ENCODE results near the gene PRKCSH.
"Not testable (repeated sequence)": the region's sequence is repeated elsewhere in the genome, so short reads cannot be mapped to it uniquely, and the experiment has no call there.

PRKCSH gene

DNA sequence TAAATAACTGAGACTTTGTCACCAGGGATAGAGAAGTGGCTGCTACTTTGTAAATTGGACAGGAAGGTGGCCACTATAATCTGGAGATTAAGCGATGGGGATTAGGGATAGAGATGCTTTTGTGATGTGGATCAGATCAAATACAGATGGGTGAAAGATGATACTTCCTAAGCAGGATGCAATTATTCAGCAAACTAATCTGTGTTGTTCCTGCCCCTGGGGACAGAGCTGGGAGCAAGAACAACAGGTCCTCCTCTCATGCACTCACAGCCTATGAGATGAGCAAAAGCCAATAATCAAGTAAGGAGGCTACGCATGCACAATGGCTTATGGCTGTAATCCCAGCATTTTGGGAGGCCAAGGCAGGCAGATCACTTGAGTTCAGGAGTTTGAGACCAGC is 20.9 kb upstream of the PRKCSH start:
- DNase-seq (no peak), ATAC-seq (no peak)
- H3K4me3 Mint-ChIP-seq = no peak overlapping the region
- peaks cover 14% of the 10 kb centered on the region for H3K4me1 Mint-ChIP-seq
- no peak overlapping the region for H3K27ac Mint-ChIP-seq
- peaks cover 41% of the 10 kb centered on the region for H3K27me3 Mint-ChIP-seq
- H3K9me3 Mint-ChIP-seq = no peaks in the 10 kb centered on the region

DNA sequence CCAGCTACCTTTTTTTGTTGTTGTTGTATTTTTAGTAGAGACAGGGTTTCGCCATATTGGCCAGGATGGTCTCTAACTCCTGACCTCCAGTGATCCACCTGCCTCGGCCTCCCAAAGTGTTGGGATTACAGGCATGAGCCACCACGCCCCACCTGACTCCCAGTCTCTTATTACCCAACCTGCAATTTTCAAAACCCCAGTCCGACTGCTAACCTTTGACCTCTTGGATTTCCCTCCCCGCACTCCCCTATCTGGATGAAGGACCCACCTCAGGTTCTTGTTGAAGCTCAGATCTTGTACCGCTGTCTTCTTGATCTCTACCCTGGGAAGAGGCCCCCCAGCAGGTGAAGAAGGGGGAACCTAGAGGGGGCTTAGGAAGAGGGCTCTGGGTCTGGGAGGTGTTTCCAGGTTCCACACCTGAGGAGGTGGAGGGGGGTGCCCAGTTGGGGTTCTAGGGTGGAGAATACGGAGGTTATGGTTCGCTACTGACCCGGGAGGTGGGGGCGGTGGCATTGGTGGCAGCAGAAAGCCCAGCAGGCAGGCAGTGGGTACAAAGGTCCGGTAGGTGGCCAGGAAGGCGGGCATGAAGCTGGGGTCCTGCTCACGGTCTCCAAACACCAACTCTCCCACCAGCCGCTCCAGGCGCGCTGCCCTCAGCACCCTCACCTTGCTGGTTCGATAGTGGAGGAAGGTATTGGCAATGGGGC is 18.9 kb upstream of the PRKCSH start:
- no peaks in the 10 kb centered on the region for H3K9me3 Mint-ChIP-seq
- no peak for ATAC-seq
- peaks cover 60% of the 10 kb centered on the region for H3K27me3 Mint-ChIP-seq
- H3K4me3 Mint-ChIP-seq = no peak overlapping the region
- H3K27ac Mint-ChIP-seq = no peak overlapping the region
- H3K4me1 Mint-ChIP-seq = peaks cover 29% of the 10 kb centered on the region
- DNase-seq = no peak

DNA sequence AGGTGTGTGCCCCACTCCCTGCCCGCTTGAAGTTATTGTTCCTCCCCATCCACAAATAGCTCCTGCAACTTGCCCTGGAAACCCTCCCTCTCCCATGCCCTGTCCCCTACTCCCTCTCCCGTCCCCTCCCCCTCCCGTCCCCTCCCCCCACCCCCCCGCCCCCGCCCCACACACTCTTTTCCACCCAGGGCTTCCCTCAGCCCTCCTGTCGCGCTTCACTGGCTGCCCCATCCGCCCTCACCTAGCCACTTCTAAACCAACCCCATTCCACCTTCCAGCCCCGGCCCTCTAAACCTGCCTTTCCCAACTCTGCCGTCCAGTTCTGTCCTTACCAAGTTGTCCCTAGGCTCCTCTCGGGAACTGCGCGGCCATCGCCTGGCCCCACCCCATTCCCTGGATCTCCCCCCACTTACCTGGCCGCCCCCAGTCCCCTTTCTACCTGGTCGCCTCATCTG is 17.3 kb upstream of the PRKCSH start:
- DNase-seq (no peak), ATAC-seq (no peak)
- H3K4me1 Mint-ChIP-seq = peaks cover 45% of the 10 kb centered on the region
- H3K9me3 Mint-ChIP-seq = no peaks in the 10 kb centered on the region
- H3K27me3 Mint-ChIP-seq = peaks cover 76% of the 10 kb centered on the region
- H3K27ac Mint-ChIP-seq = no peak overlapping the region
- H3K4me3 Mint-ChIP-seq = no peak overlapping the region

DNA sequence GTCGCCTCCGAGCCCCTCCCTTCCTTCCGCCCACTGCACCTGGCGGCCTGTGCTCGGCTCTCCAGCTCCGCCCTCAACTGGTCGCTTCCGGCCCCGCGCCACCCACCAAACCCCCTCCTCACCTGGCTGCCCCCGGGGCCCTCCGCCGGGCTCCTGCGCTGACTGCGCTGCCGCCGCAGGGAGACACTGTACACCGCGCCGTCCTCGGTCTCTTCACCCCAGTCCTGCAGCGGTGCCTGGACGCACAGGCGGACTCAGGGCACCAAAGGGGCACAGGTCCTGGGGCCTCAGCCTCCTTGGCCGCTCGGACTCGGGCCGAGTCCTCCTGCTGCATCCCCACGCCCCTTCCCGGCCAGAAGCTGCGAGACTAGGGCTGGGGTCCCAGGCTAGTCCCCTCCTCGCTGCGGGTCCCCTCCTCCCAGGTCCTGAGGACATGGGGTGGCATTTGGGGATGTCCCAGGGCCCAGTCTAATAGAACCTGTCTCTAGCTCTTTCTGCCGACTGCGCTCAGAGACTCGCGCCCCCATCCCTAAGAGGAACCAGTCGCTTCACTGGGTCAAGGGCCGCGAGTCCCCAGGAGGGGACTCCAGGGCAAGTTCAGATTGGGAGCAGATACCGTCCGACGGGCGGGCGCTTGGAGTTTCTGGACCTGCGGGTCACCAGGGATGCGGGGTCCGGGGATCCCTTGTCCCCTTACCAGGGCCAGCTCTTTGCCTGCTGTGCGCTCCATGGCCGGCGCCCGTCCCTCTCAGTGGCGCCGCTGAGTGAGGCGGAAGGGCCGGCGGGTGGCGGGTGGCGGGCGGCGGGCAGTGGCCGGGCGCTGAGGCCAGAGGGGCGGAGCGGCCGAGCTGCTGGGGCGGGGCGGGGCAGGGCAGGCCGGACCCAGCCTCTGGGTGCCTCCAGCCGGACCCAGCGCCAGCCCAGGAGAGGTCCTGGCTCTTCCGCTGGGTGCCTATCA is 16.6 kb upstream of the PRKCSH start, which contains the start of gene RGL3:
RGL3 (minus strand) TSS at position 766 of the 958 bp plus-strand sequence; CDS start at position 730, 36 bp downstream.
- ATAC-seq (no peak), DNase-seq (no peak)
- no peaks in the 10 kb centered on the region for H3K9me3 Mint-ChIP-seq
- no peak within 1 kb of the TSS for H3K27ac Mint-ChIP-seq
- H3K4me1 Mint-ChIP-seq = peaks cover 52% of the 10 kb centered on the region
- peak within 1 kb of the TSS in 1 of 2 donors; percentile 62 for H3K4me3 Mint-ChIP-seq
- peaks cover 84% of the 10 kb centered on the region for H3K27me3 Mint-ChIP-seq

DNA sequence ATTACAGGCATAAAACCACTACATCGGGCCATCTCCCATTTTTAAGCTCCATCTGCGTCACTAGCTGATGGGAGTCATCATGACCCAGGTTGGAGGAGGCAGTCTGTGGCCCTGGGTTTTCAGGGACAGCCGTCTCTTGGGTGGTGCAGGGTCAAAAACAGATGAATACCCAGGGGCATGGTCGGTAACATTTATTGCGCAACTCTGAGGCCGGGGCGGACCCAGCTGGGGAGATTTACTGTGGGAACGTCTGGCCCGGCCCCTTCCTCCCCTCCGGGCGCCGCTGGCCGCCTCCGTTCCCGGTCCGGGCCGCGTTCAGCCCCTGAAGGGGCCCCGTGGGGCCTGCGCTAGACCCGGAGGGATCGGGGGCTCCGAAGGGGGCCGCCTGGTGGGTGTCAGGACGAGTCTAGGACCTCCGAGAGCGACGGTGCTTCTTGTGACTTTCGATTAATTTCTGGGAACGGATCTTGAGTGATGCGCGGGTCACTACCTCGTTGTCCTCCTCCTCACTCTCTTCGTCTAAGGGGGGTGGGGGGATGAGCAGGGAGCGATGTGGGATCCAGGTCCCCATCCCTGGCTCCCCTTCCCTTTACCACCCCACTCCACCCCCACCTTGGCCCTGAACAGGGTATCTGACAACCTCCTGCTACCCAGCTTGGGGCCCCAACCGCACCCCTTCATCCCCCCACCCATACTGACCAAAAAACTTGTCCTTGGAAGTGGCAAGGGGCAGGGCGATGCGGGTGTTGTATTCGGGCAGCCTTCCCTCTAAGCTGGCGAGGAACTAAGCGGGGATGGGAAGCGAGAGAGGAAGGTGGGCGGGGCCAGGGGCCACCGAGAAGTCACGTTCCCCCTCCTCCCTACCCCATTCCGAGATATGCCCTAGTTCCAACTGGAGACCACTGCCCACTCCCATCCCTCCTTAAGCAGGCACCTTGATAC is 14.7 kb upstream of the PRKCSH start:
- Mint-ChIP-seq H3K4me3 (peak overlapping the region; percentile 66 to 87), H3K27me3 (peaks cover 87% of the 10 kb centered on the region), H3K9me3 (no peaks in the 10 kb centered on the region), H3K27ac (no peak overlapping the region), H3K4me1 (peaks cover 55% of the 10 kb centered on the region)
- DNase-seq = no peak
- no peak for ATAC-seq

DNA sequence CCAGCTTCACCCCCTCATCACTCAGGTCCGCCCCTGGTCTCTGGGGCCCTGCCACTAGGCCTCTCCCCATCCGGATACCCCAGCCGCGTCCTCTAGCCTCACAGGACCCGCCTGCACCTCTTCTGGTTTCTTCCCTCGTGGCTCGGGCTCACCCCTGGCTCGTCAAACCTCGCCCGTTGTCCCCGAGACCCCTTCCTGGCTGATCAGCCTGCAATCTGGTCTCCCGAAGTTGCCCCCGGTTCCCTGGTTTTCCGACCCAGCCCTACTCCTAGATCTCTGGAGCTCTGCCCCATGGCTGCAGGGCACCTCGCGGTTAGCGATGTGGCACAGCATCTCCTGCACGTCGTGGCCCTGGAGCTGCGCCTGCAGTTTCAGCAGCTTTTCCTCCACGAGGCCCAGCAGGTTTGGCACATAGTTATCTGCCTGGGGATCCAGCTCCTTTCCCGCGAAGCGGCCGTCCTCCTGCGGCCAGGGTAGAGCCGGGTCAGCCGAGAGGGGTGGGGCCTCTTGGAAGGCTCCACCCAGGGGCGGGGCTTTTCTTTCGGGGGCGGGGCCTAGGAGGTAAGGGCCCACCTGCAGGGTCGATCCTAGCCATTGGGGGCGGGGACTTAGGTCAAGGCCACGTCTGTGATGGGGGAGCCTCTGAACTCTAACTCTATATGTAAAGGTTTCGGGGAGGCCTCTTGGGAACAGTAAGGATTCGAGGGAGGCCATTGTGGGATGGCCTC is 13.9 kb upstream of the PRKCSH start:
- Mint-ChIP-seq H3K27me3 (peaks cover 81% of the 10 kb centered on the region), H3K27ac (no peak overlapping the region), H3K4me3 (peak overlapping the region; percentile 66 to 87), H3K4me1 (peaks cover 55% of the 10 kb centered on the region), H3K9me3 (no peaks in the 10 kb centered on the region)
- peak; percentile 50 to 56 for DNase-seq
- peak; percentile 58 for ATAC-seq

DNA sequence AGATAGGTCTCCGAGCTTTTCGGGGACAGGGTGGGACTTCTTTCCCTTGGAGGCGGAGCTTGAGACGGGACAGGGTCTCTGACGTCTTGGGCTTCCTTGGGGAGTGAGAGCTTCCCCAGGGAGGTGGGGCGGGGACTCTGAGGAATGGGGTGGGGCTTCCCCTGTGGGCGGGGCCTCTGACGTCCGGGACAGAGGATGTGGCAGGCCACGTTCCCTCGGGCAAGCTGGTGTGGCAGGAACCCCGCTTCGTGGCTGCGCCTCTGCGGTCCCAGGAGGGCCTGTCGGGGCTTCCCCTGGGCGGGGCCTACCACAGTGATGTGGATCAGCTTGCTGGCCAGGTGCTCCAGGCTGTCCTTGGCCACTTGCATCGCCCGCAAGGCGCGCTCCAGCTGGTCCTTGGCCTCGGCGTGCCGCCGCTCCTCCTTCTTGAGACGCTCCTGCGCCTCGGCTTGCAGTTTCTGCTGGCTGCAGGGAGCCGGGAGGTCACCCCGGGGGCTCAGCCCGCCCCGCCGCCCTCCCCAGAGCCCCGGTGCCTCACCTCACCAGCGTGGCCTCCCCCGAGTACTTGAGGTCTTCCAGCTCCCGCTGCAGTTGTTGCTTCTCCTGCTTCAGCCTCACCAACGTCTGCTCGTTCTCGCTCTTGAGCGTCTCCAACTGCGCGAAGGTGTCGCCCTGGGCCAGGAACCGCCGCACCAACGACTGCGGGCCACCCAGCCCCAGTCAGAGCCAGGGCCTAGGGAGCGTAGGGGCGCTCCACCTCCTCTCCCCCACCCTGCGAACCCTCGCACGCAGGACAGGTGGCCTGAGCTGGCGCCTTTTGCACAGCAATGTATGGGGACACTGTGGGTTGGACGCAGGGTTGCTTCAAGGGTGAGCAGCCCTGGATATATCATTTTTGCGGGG is 13.0 kb upstream of the PRKCSH start:
- peak; percentile 90 for ATAC-seq
- peak; percentile 66 to 81 for DNase-seq
- Mint-ChIP-seq H3K4me1 (peaks cover 55% of the 10 kb centered on the region), H3K9me3 (no peaks in the 10 kb centered on the region), H3K27ac (no peak overlapping the region), H3K27me3 (peaks cover 78% of the 10 kb centered on the region), H3K4me3 (peak overlapping the region; percentile 82 to 87)

DNA sequence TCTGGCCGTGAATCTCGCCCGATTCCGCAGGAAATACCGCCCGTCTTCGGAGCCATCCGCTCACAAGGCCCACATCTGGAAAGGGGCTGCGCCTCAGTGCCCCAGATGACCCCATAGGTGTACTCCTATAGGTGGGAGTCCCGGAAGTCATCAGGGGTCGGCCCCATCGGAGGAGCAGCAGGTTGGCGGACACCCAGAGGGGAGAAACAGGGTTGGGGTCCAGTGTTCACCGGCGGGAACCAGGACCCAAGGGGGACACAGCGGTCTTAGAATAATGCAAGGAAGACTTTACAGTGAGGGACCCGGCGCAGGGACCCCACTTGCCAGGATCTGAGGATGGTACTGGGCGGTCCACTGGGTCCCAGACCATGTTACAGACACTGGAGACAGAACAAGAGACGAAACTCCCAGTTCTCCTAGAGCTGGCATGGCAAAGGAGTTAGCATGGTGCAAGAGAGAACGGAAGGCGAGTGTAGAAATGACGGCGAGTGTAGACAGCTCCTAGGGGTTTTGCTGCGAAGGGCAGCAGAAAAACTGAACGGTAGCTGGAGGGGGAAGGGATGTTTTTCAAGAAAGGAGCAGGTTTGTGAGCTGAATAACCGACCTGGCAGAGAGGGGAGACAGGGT is 12.2 kb upstream of the PRKCSH start:
- peaks cover 69% of the 10 kb centered on the region for H3K27me3 Mint-ChIP-seq
- H3K9me3 Mint-ChIP-seq = no peaks in the 10 kb centered on the region
- H3K4me3 Mint-ChIP-seq = peak overlapping the region; percentile 82 to 87
- peaks cover 53% of the 10 kb centered on the region for H3K4me1 Mint-ChIP-seq
- peak overlapping the region in 1 of 2 donors; percentile 14 for H3K27ac Mint-ChIP-seq
- ATAC-seq (no peak), DNase-seq (no peak)

DNA sequence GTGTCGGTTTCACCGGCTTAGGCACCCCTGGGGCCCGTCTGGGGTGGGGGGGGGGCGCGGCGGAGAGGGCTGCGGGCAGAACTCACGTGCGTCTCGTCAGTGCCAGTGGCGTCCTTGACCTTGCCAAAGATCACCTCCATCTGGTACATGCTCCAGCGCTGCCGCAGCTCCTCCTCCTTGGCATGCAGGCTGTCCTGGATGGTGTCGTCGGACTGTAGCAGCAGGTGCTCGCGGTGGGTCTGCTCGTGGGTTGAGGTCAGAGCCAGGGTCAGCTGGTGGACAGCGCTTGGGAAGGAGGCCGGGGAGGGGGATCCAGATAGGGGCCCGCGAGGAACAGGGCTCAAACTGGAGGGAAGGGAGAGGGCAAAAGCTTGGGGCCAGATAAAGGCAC is 11.6 kb upstream of the PRKCSH start:
- Mint-ChIP-seq H3K4me3 (peak overlapping the region in 1 of 2 donors; percentile 87), H3K27me3 (peaks cover 64% of the 10 kb centered on the region), H3K9me3 (no peaks in the 10 kb centered on the region), H3K27ac (no peak overlapping the region), H3K4me1 (peaks cover 48% of the 10 kb centered on the region)
- DNase-seq = no peak
- ATAC-seq = no peak

DNA sequence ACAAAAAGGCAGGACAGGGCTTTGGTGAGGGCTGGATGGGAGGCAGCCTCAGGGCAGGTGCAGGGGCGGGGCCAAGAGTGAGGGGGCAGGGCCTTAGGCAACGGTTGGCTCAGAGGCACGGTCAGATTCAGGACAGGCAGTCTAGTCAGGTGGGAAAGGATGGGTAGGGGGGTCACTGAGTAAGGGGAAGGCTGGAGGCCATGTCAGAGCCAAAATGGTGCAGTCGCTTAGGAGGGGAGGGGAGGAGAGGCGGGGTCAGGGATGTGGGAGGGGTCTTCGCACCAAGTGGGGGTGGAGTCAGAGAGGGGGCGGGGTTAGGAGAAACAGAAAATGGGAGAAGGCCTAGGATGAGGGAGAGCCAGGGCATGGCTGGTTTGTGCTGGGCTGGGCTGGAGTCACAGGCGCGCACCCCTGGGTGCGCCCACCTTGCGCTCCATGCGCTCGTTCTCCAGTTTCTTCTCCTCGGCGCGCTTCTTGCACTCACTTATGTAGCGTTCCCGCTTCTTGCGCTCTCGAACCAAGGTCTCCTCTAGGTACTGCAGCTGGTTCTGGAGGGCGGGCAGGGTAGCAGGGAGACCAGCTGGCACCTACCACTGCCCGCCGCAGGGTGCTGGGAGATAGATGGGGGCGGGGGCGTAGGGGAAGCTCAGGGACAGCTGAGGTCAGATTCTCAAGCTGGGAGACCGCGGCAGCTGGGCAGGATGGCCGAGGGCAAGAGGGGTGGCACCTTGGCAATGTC is 9.5 kb upstream of the PRKCSH start:
- no peak overlapping the region for H3K4me3 Mint-ChIP-seq

DNA sequence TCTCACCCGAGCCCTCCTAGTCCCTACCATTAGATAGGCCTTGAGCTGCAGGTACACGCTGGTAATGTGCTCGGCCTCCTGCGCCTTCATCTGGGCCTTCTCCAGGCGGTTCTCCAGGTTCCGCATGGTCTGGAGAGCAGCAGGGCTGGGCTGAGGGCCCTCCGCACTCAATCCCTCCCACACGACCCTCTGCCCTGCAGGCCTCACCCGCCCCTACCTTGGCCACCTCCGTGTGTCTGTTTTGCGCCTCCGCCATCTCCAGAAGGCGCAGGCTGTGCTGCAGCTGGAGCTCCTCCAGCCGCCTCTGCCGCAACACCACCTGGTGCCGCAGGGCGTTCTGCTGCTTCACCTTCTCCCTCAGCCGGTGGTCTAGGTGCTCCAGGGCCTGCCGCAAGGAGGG is 8.8 kb upstream of the PRKCSH start:
- peaks cover 24% of the 10 kb centered on the region for H3K4me1 Mint-ChIP-seq
- DNase-seq (no peak), ATAC-seq (no peak)
- no peak overlapping the region for H3K4me3 Mint-ChIP-seq
- H3K9me3 Mint-ChIP-seq = no peaks in the 10 kb centered on the region
- peaks cover 36% of the 10 kb centered on the region for H3K27me3 Mint-ChIP-seq
- no peak overlapping the region for H3K27ac Mint-ChIP-seq

More for the DNA sequence above, 9.5 kb upstream of the PRKCSH start:
- ATAC-seq (no peak), DNase-seq (no peak)
- H3K27me3 Mint-ChIP-seq = peaks cover 43% of the 10 kb centered on the region
- H3K27ac Mint-ChIP-seq = no peak overlapping the region
- H3K9me3 Mint-ChIP-seq = no peaks in the 10 kb centered on the region
- H3K4me1 Mint-ChIP-seq = peaks cover 32% of the 10 kb centered on the region

DNA sequence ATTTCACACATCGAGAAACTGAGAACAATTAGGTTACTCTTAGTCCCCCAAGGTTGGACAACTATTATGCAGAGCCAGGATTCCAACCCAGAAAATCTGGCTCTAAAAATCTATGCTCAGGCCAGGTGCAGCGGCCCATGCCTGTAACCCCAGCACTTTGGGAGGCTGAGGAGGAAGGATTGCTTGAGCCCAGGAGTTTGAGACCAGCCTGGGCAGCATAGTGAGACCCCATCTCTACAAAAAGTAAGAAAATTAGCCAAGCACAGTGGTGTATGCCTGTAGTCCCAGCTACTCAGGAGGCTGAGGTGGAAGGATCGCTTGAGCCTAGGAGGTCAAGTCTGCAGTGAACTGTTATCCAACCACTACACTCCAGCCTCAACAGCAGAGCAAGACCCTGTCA is 1.9 kb upstream of the PRKCSH start:
- H3K4me1 Mint-ChIP-seq = peaks cover 33% of the 10 kb centered on the region
- not testable (repeated sequence) for H3K9me3 Mint-ChIP-seq, DNase-seq, H3K27ac Mint-ChIP-seq, H3K4me3 Mint-ChIP-seq, ATAC-seq, H3K27me3 Mint-ChIP-seq

DNA sequence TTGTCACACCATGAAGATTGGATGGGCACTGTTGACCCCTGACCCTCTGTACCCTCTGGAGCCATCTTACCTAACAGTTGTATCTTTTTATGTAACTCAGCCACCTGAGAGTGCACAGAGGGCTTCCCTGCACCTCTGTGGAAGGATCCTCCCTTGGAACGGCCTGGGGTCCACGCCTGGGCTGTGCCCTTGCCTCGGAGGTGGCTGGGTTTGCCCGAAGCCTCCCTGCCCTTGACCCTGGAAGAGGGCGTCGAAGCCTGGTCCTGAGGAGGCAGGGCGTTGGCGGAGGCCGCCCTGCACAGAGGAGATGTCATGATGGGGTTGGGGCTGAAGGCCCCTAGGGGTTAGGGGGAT is 755 bp upstream of the PRKCSH start:
- Mint-ChIP-seq H3K4me1 (peaks cover 33% of the 10 kb centered on the region), H3K27ac (peak overlapping the region in 1 of 2 donors; percentile 99), H3K9me3 (no peaks in the 10 kb centered on the region), H3K4me3 (peak overlapping the region; percentile 99 to 100), H3K27me3 (no peaks in the 10 kb centered on the region)
- DNase-seq (no peak), ATAC-seq (peak; percentile 32)

Measured in stimulated activated naive CD8-positive, alpha-beta T cell treated with anti-CD3 and anti-CD28 coated beads, Interleukin-15, amount 100 ng/mL, for 72 hours (primary cell).